Activated CD4-positive, alpha-beta T cell treated with anti-CD3 and anti-CD28 coated beads, Interleukin-2, amount 10 ng/mL, durations not matched to agents 7 days and 5 days (primary cell): ENCODE measurements around the gene NMU. TPM values are rescaled to one million over a fixed set of nuclear protein-coding genes. Genes with fewer than 3 reads are reported as not detected.
"Not testable (repeated sequence)": the region's sequence is repeated elsewhere in the genome, so short reads cannot be mapped to it uniquely, and the experiment has no call there.

Experiments
- CTCF ChIA-PET: fragments of 350-600 bp; sonication (Branson Sonifier 250); formaldehyde crosslinking; loops from one replicate; lab custom pipeline; 2021; ENCODE audit warnings: antibody characterized with exemption; lab: Charles Lee
- POLR2A ChIA-PET: fragments of 350-600 bp; sonication (Branson Sonifier 250); formaldehyde crosslinking; loops from one replicate; lab custom pipeline; 2021; ENCODE audit warnings: antibody characterized with exemption; lab: Charles Lee
- DNase-seq: peaks from one replicate; pipeline ENCODE4 v3.0.0-alpha.2; 2020
- H3K27ac Mint-ChIP-seq: one replicate; pipeline ENCODE4 v1.8.0; 2021; ENCODE audit warnings: mild to moderate bottlenecking, moderate library complexity, mixed read lengths
- H3K27me3 Mint-ChIP-seq: one replicate; pipeline ENCODE4 v1.8.0; 2021; ENCODE audit warnings: mixed read lengths
- H3K36me3 Mint-ChIP-seq: one replicate; pipeline ENCODE4 v1.8.0; 2021; ENCODE audit warnings: low read depth, mixed read lengths
- H3K4me1 Mint-ChIP-seq: one replicate; pipeline ENCODE4 v1.8.0; 2021; ENCODE audit warnings: mixed read lengths
- H3K4me3 Mint-ChIP-seq: one replicate; pipeline ENCODE4 v1.8.0; 2021; ENCODE audit warnings: mild to moderate bottlenecking, moderate library complexity, mixed read lengths
- H3K9me3 Mint-ChIP-seq: one replicate; pipeline ENCODE4 v1.8.0; 2021; ENCODE audit warnings: mixed read lengths
- total RNA-seq, 2 experiments: library from RNA; stranded (reverse); gene quantifications; one replicate each; pipeline ENCODE4 v1.2.3, GENCODE V29; 2021

The NMU gene
- total RNA-seq, 2 experiments from 2014 or later, result 0.67 to 0.87 TPM

GRCh38 chr4:55575513-55575912 lies 60.6 kb downstream of the NMU start:
- DNase-seq, result no peak
- CTCF ChIA-PET, result no interaction called here
- Mint-ChIP-seq H3K4me3 (no peak overlapping the region), H3K36me3 (no peaks in the 10 kb centered on the region), H3K27me3 (peaks cover 7% of the 10 kb centered on the region), H3K9me3 (peaks cover 21% of the 10 kb centered on the region), H3K4me1 (no peaks in the 10 kb centered on the region), H3K27ac (no peak overlapping the region)
- POLR2A ChIA-PET, result no interaction called here

GRCh38 chr4:55574252-55574651 lies 61.8 kb downstream of the NMU start:
- DNase-seq, result no peak
- H3K4me3 Mint-ChIP-seq, result no peak overlapping the region
- H3K27ac Mint-ChIP-seq, result no peak overlapping the region

GRCh38 chr4:55571806-55572205 lies 64.3 kb downstream of the NMU start:
- POLR2A ChIA-PET, result no interaction called here
- peaks cover 13% of the 10 kb centered on the region for H3K9me3 Mint-ChIP-seq
- H3K4me3 Mint-ChIP-seq, result no peak overlapping the region
- H3K4me1 Mint-ChIP-seq, result no peaks in the 10 kb centered on the region
- CTCF ChIA-PET, result no interaction called here
- H3K36me3 Mint-ChIP-seq, result no peaks in the 10 kb centered on the region
- DNase-seq, result no peak
- no peak overlapping the region for H3K27ac Mint-ChIP-seq
- H3K27me3 Mint-ChIP-seq, result peaks cover 7% of the 10 kb centered on the region

More at GRCh38 chr4:55574252-55574651, 61.8 kb downstream of the NMU start:
- POLR2A ChIA-PET, result no interaction called here
- peaks cover 3% of the 10 kb centered on the region for H3K27me3 Mint-ChIP-seq
- H3K9me3 Mint-ChIP-seq, result peaks cover 21% of the 10 kb centered on the region
- CTCF ChIA-PET, result interaction anchor here (0.6 kb wide), 1 partner anchor 20 kb away, joined by 3 read pairs; no protein-coding TSS in a partner anchor
- H3K4me1 Mint-ChIP-seq, result no peaks in the 10 kb centered on the region
- no peaks in the 10 kb centered on the region for H3K36me3 Mint-ChIP-seq

- H3K27me3 Mint-ChIP-seq, result peaks cover 7% of the 10 kb centered on the region
- DNase-seq, result no peak
- no peaks in the 10 kb centered on the region for H3K36me3 Mint-ChIP-seq
- ChIA-PET CTCF (no interaction called here), POLR2A (no interaction called here)
- no peaks in the 10 kb centered on the region for H3K9me3 Mint-ChIP-seq
- no peaks in the 10 kb centered on the region for H3K4me1 Mint-ChIP-seq
- no peak overlapping the region for H3K4me3 Mint-ChIP-seq
- H3K27ac Mint-ChIP-seq, result no peak overlapping the region
Observed at GRCh38 chr4:55568905-55569504, 67.1 kb downstream of the NMU start.

GRCh38 chr4:55561889-55562288 lies 74.2 kb downstream of the NMU start:
- no peak overlapping the region for H3K27ac Mint-ChIP-seq
- peaks cover 4% of the 10 kb centered on the region for H3K36me3 Mint-ChIP-seq
- no peak for DNase-seq
- H3K4me1 Mint-ChIP-seq, result peaks cover 9% of the 10 kb centered on the region
- H3K9me3 Mint-ChIP-seq, result peaks cover 14% of the 10 kb centered on the region
- POLR2A ChIA-PET, result no interaction called here
- no peak overlapping the region for H3K4me3 Mint-ChIP-seq
- CTCF ChIA-PET, result no interaction called here
- peaks cover 14% of the 10 kb centered on the region for H3K27me3 Mint-ChIP-seq

GRCh38 chr4:55560096-55560495 lies 76.0 kb downstream of the NMU start:
- H3K27ac Mint-ChIP-seq, result no peak overlapping the region
- H3K27me3 Mint-ChIP-seq, result peaks cover 14% of the 10 kb centered on the region
- peaks cover 14% of the 10 kb centered on the region for H3K9me3 Mint-ChIP-seq
- H3K4me3 Mint-ChIP-seq, result no peak overlapping the region
- ChIA-PET POLR2A (no interaction called here), CTCF (no interaction called here)
- no peak for DNase-seq
- peaks cover 4% of the 10 kb centered on the region for H3K36me3 Mint-ChIP-seq
- H3K4me1 Mint-ChIP-seq, result peaks cover 9% of the 10 kb centered on the region

GRCh38 chr4:55554453-55555030 lies 81.6 kb downstream of the NMU start:
- POLR2A ChIA-PET, result no interaction called here
- DNase-seq, result peak; percentile 25
- H3K36me3 Mint-ChIP-seq, result peaks cover 4% of the 10 kb centered on the region
- peaks cover 10% of the 10 kb centered on the region for H3K4me1 Mint-ChIP-seq
- peaks cover 14% of the 10 kb centered on the region for H3K9me3 Mint-ChIP-seq
- CTCF ChIA-PET, result interaction anchor here (0.6 kb wide), 1 partner anchor 19 kb away, joined by 3 read pairs; no protein-coding TSS in a partner anchor
- H3K4me3 Mint-ChIP-seq, result no peak overlapping the region
- peaks cover 28% of the 10 kb centered on the region for H3K27me3 Mint-ChIP-seq
- H3K27ac Mint-ChIP-seq, result no peak overlapping the region

GRCh38 chr4:55553441-55554201 lies 82.5 kb downstream of the NMU start:
- DNase-seq, result peak; percentile 11
- H3K36me3 Mint-ChIP-seq, result peaks cover 4% of the 10 kb centered on the region
- H3K4me1 Mint-ChIP-seq, result peaks cover 16% of the 10 kb centered on the region
- peak overlapping the region; percentile 14 for H3K4me3 Mint-ChIP-seq
- peaks cover 32% of the 10 kb centered on the region for H3K27me3 Mint-ChIP-seq
- peaks cover 8% of the 10 kb centered on the region for H3K9me3 Mint-ChIP-seq
- ChIA-PET CTCF (no interaction called here), POLR2A (no interaction called here)
- H3K27ac Mint-ChIP-seq, result no peak overlapping the region

- H3K36me3 Mint-ChIP-seq, H3K4me3 Mint-ChIP-seq, H3K9me3 Mint-ChIP-seq, H3K27ac Mint-ChIP-seq, DNase-seq, POLR2A ChIA-PET: not testable (repeated sequence)
- peaks cover 38% of the 10 kb centered on the region for H3K27me3 Mint-ChIP-seq
- CTCF ChIA-PET, result interaction anchor here (1.1 to 1.2 kb wide), 2 partner anchors 15 to 199 kb away, joined by 3 to 5 read pairs; no protein-coding TSS in a partner anchor
- H3K4me1 Mint-ChIP-seq, result peaks cover 31% of the 10 kb centered on the region
Observed at GRCh38 chr4:55551964-55552363, 84.1 kb downstream of the NMU start.

GRCh38 chr4:55549888-55550287 lies 86.2 kb downstream of the NMU start:
- no peaks in the 10 kb centered on the region for H3K36me3 Mint-ChIP-seq
- no peak overlapping the region for H3K27ac Mint-ChIP-seq
- no peak for DNase-seq
- peaks cover 38% of the 10 kb centered on the region for H3K27me3 Mint-ChIP-seq
- peaks cover 37% of the 10 kb centered on the region for H3K4me1 Mint-ChIP-seq
- POLR2A ChIA-PET, result no interaction called here
- CTCF ChIA-PET, result interaction anchor here (1.5 kb wide), 1 partner anchor 204 kb away, joined by 7 read pairs; the partner anchor contains the start of gene SRD5A3
- no peak overlapping the region for H3K4me3 Mint-ChIP-seq
- H3K9me3 Mint-ChIP-seq, result no peaks in the 10 kb centered on the region

GRCh38 chr4:55547918-55548317 lies 88.2 kb downstream of the NMU start:
- ChIA-PET POLR2A (no interaction called here), CTCF (no interaction called here)
- Mint-ChIP-seq H3K36me3 (no peaks in the 10 kb centered on the region), H3K4me1 (peaks cover 50% of the 10 kb centered on the region), H3K27me3 (peaks cover 39% of the 10 kb centered on the region), H3K27ac (no peak overlapping the region), H3K9me3 (no peaks in the 10 kb centered on the region), H3K4me3 (peak overlapping the region; percentile 88)
- no peak for DNase-seq

- Mint-ChIP-seq H3K9me3 (no peaks in the 10 kb centered on the region), H3K27me3 (peaks cover 34% of the 10 kb centered on the region), H3K4me1 (peaks cover 53% of the 10 kb centered on the region), H3K36me3 (no peaks in the 10 kb centered on the region), H3K4me3 (peak overlapping the region; percentile 88), H3K27ac (peak overlapping the region; percentile 88)
- no peak for DNase-seq
- ChIA-PET POLR2A (no interaction called here), CTCF (no interaction called here)
Observed at GRCh38 chr4:55547466-55547770, 88.7 kb downstream of the NMU start.

GRCh38 chr4:55546756-55547465 lies 89.2 kb downstream of the NMU start, which contains the start of gene CLOCK:
CLOCK (minus strand) TSS chr4:55546909; CDS start chr4:55482785, 64,124 bp downstream.
- POLR2A ChIA-PET, result no interaction called here
- Mint-ChIP-seq H3K36me3 (no peaks in the 10 kb centered on the region), H3K27me3 (peaks cover 31% of the 10 kb centered on the region), H3K9me3 (no peaks in the 10 kb centered on the region), H3K4me1 (peaks cover 54% of the 10 kb centered on the region), H3K4me3 (peak within 1 kb of the TSS; percentile 88), H3K27ac (peak within 1 kb of the TSS; percentile 91)
- peak; percentile 80 for DNase-seq
- CTCF ChIA-PET, result no interaction called here
